ENCODE data around the gene CFAP65. TPM values are rescaled to one million over a fixed set of nuclear protein-coding genes. Genes with fewer than 3 reads are reported as not detected.

Gene CFAP65
- total RNA-seq, 1 donor from 2014 or later, result not detected

DNA sequence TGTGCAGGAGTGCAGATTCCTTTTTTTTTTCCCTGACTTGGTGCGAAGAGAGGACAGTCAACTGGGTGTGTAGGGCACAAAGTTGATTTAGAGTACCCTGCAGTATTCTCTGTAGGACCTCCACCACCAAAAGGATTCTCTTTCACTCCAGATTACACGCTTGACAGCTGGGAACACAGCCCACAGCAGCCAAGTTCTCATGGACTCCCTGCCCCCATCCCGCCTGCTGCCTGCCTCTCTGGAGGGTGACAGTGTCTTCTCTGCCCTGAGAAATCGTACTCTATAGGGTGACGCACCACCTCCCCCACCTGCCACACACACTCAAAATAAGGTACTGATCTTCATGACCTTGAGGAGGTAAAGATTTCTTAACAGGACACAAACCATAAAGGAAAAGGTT is 46.0 kb upstream of the CFAP65 start:
- Histone ChIP-seq H3K4me3 (no peak overlapping the region), H3K36me3 (no peaks in the 10 kb centered on the region), H3K4me1 (peaks cover under 1% of the 10 kb centered on the region), H3K27ac (no peak overlapping the region), H3K9me3 (no peaks in the 10 kb centered on the region), H3K27me3 (no peaks in the 10 kb centered on the region)
- intact Hi-C loops (cut with DNase I), result no loop called here
- TF ChIP-seq POLR2AphosphoS5 (IDR thresholded peaks at IDR 0.05; ENCODE audit: insufficient read depth in 1 of 2, low read depth in 1 of 2), result no peak
- TF ChIP-seq POLR2A (IDR thresholded peaks at IDR 0.05), result no peak
- TF ChIP-seq, protein P1, sequence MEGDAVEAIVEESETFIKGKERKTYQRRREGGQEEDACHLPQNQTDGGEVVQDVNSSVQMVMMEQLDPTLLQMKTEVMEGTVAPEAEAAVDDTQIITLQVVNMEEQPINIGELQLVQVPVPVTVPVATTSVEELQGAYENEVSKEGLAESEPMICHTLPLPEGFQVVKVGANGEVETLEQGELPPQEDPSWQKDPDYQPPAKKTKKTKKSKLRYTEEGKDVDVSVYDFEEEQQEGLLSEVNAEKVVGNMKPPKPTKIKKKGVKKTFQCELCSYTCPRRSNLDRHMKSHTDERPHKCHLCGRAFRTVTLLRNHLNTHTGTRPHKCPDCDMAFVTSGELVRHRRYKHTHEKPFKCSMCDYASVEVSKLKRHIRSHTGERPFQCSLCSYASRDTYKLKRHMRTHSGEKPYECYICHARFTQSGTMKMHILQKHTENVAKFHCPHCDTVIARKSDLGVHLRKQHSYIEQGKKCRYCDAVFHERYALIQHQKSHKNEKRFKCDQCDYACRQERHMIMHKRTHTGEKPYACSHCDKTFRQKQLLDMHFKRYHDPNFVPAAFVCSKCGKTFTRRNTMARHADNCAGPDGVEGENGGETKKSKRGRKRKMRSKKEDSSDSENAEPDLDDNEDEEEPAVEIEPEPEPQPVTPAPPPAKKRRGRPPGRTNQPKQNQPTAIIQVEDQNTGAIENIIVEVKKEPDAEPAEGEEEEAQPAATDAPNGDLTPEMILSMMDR (IDR thresholded peaks at IDR 0.05), result no peak
- DNase-seq (ENCODE audit: extremely low spot score in 2 of 2), result no peak

DNA sequence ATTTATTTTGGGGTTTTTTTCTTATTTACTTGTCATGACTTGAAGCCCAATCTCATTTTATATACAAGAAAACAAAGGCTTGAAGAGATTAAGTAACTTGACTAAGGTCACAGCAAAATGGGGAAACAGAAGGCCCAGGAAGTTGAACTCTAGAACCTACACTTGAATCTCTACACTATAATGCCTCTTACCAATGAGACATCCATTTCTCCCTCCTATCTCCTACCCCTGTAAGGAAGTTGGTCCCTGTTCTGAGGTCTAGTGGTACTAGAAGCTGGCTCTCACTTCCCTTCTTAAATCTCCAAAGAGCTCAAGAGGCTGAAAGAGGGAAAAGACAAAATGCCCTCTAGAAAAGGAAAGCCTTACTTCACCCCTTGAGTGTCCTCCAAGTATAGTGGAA is 44.9 kb upstream of the CFAP65 start:
- TF ChIP-seq POLR2AphosphoS5 (IDR thresholded peaks at IDR 0.05; ENCODE audit: insufficient read depth in 1 of 2, low read depth in 1 of 2), result no peak
- intact Hi-C loops (cut with DNase I), result no loop called here
- DNase-seq (ENCODE audit: extremely low spot score in 2 of 2), result no peak
- Histone ChIP-seq H3K4me1 (peaks cover 4% of the 10 kb centered on the region), H3K9me3 (no peaks in the 10 kb centered on the region), H3K27ac (no peak overlapping the region), H3K27me3 (no peaks in the 10 kb centered on the region), H3K4me3 (no peak overlapping the region), H3K36me3 (no peaks in the 10 kb centered on the region)

DNA sequence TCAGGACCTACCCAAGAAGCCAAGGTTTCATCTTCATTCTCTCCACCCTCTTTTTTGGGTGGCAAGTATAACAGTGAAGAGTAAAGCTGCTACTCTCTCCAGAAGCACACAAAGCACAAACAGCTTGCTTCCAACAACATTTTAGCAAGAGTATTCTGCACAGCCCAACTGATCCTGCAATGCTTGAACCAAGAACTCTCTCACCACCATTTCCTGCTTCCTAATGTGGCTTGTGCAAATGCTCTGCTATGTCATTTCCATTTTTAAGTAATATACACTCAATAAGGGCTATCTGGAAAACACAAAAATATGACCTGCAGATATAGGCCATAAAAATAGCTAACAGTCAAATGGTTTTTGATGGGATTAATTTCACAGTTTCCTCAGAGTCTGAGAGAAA is 43.5 kb upstream of the CFAP65 start:
- Histone ChIP-seq H3K9me3 (no peaks in the 10 kb centered on the region), H3K27ac (no peak overlapping the region), H3K4me3 (no peak overlapping the region), H3K4me1 (peaks cover 4% of the 10 kb centered on the region), H3K36me3 (no peaks in the 10 kb centered on the region), H3K27me3 (no peaks in the 10 kb centered on the region)
- no peak for DNase-seq (ENCODE audit: extremely low spot score in 2 of 2)
- TF ChIP-seq POLR2A (IDR thresholded peaks at IDR 0.05), result no peak
- TF ChIP-seq, protein P1 (IDR thresholded peaks at IDR 0.05), result no peak
- no peak for TF ChIP-seq POLR2AphosphoS5 (IDR thresholded peaks at IDR 0.05; ENCODE audit: insufficient read depth in 1 of 2, low read depth in 1 of 2)
- intact Hi-C loops (cut with DNase I), result no loop called here

DNA sequence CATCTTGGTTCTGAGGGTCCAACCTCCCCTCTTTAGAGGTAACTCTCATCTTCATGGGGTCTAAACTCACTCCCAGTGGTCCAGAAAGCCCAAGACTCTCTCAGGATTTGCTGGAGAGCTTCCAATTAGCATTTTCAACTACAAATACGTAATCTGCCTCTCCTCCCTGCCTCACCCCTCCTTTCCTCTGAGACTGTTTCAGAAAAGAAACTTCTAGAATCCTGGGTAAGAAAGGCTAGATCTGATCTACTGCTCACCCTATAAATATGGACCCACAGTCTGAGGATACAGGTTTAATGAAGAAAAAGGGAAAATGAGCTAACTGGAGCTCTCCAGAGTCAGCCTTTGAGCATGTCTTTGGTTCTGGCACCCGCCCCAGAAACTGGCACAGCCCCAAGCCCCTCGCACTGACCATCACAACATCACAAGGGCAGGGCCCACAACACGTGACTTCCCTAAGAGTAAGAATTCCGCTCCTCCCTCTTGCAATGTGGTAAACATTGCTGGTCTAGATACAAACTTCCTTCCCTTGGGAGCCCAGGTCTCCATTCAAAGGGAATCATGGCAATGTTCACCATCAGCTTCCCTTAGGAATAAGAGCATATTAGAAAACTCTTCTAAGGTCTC is 41.1 kb upstream of the CFAP65 start:
- Histone ChIP-seq H3K9me3 (no peaks in the 10 kb centered on the region), H3K27me3 (no peaks in the 10 kb centered on the region), H3K36me3 (peaks cover 0 to 7% of the 10 kb centered on the region in 2 donors), H3K4me1 (peaks cover 4% of the 10 kb centered on the region), H3K4me3 (no peak overlapping the region), H3K27ac (no peak overlapping the region)
- no peak for DNase-seq (ENCODE audit: extremely low spot score in 2 of 2)
- TF ChIP-seq, protein P1 (IDR thresholded peaks at IDR 0.05), result no peak
- TF ChIP-seq POLR2AphosphoS5 (IDR thresholded peaks at IDR 0.05; ENCODE audit: insufficient read depth in 1 of 2, low read depth in 1 of 2) (no peak), POLR2A (IDR thresholded peaks at IDR 0.05) (no peak)
- intact Hi-C loops (cut with DNase I), result no loop called here

DNA sequence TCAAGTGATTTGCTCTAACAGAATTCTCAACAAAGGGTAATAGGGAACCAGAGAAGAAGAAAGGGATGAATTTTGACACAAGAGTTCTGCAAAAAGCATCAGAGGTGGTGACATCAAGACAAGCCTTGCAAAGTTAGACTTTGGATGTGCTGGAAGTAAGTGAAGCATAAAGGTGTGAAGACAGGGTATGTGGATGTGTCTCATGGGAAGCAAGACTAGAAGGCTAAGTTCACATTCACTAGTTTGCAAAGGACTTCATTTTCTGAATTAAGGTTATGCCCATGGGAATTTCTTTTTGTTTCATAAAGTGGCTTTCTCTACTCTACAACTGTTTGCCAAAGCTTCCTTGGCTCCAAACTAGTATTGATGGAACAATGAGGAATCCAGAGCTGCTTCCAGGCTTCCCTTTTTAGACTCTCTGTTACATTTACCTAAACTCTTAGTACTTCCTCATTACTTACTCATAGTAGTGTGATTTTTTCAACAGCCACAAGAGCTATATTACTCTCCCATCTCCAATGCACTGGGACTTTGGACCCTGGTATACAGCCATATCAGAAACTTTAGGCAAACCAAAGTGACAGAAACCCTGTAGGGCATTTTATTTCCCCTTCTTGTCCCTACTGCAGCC is 40.5 kb upstream of the CFAP65 start:
- intact Hi-C loops (cut with DNase I), result no loop called here
- Histone ChIP-seq H3K27me3 (no peaks in the 10 kb centered on the region), H3K4me1 (peaks cover 4% of the 10 kb centered on the region), H3K9me3 (no peaks in the 10 kb centered on the region), H3K36me3 (peaks cover 0 to 13% of the 10 kb centered on the region in 2 donors), H3K4me3 (no peak overlapping the region), H3K27ac (no peak overlapping the region)
- DNase-seq (ENCODE audit: extremely low spot score in 2 of 2), result no peak
- no peak for TF ChIP-seq POLR2A (IDR thresholded peaks at IDR 0.05)
- TF ChIP-seq, protein P1 (IDR thresholded peaks at IDR 0.05), result no peak
- no peak for TF ChIP-seq POLR2AphosphoS5 (IDR thresholded peaks at IDR 0.05; ENCODE audit: insufficient read depth in 1 of 2, low read depth in 1 of 2)

Measured in vagina (tissue), 2 donors.